Stomach (tissue), 4 donors: ENCODE measurements around the gene DENND6A.

Experiments used
- POLR2AphosphoS5 ChIP-seq, 3 donors: sonication (generic); formaldehyde crosslinking; IDR thresholded peaks; one replicate each; pipeline ENCODE4 v1.6.1; 2016; ENCODE audit warnings: antibody characterized with exemption in 3 of 3
- TF ChIP-seq, protein P1 (sequence below), 7 experiments: fragments of 450-650 bp in 4 of 7; fragments of 200-600 bp in 3 of 7; sonication (generic) in 3 of 7; IDR thresholded peaks; one replicate each; pipeline ENCODE4 v1.5.1; 2016 to 2019; ENCODE audit warnings: antibody characterized with exemption in 7 of 7, control low read depth in 2 of 7, mild to moderate bottlenecking in 1 of 7

DNA sequence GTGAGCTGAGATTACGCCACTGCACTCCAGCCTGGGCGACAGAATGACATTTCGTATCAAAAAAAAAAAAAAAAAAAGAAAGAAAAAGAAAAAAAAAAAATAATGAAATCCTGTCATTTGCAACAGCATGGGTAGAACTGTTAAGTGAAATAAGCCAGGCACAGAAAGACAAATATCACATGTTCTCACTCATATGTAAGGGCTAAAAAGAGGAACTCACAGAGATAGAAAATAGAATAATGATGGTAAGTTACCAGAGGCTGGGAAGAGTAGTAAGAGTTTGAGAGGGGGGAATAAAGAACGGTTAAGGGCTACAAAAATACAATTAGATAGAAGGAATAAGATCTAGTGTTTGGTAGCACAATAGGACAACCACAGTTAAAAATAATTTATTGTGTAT lies 19.7 kb downstream of the DENND6A start:
- TF ChIP-seq, protein P1, sequence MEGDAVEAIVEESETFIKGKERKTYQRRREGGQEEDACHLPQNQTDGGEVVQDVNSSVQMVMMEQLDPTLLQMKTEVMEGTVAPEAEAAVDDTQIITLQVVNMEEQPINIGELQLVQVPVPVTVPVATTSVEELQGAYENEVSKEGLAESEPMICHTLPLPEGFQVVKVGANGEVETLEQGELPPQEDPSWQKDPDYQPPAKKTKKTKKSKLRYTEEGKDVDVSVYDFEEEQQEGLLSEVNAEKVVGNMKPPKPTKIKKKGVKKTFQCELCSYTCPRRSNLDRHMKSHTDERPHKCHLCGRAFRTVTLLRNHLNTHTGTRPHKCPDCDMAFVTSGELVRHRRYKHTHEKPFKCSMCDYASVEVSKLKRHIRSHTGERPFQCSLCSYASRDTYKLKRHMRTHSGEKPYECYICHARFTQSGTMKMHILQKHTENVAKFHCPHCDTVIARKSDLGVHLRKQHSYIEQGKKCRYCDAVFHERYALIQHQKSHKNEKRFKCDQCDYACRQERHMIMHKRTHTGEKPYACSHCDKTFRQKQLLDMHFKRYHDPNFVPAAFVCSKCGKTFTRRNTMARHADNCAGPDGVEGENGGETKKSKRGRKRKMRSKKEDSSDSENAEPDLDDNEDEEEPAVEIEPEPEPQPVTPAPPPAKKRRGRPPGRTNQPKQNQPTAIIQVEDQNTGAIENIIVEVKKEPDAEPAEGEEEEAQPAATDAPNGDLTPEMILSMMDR (IDR thresholded peaks at IDR 0.05) = no peak
- TF ChIP-seq POLR2AphosphoS5 (IDR thresholded peaks at IDR 0.05) = no peak
